Stimulated activated CD4-positive, alpha-beta T cell treated with anti-CD3 and anti-CD28 coated beads, Interleukin-4, amount 100 ng/mL, for 4 hours (primary cell): ENCODE results near the gene TBC1D24.

Source experiments
- DNase-seq, 2 experiments: peaks; one replicate each; pipeline ENCODE4 v3.0.0-alpha.2; 2020

Gene TBC1D24

GRCh38 chr16:2500430-2500917 is 25.5 kb downstream of the TBC1D24 start:
- no peak for DNase-seq

- peak; percentile 67 to 78 for DNase-seq
Measured at GRCh38 chr16:2500918-2501750, 26.2 kb downstream of the TBC1D24 start.

- DNase-seq, result no peak
Measured at GRCh38 chr16:2501946-2502895, 27.3 kb downstream of the TBC1D24 start.

GRCh38 chr16:2505695-2506094 is 30.8 kb downstream of the TBC1D24 start:
- DNase-seq, result no peak

GRCh38 chr16:2507052-2507659 is 32.2 kb downstream of the TBC1D24 start:
- no peak for DNase-seq

GRCh38 chr16:2507665-2508064 is 32.7 kb downstream of the TBC1D24 start:
- DNase-seq, result no peak

- DNase-seq, result no peak
Measured at GRCh38 chr16:2508722-2509400, 33.9 kb downstream of the TBC1D24 start.

GRCh38 chr16:2511128-2511800 is 36.3 kb downstream of the TBC1D24 start:
- no peak for DNase-seq

- DNase-seq, result no peak
Measured at GRCh38 chr16:2511996-2512734, 37.2 kb downstream of the TBC1D24 start.

- DNase-seq, result no peak
Measured at GRCh38 chr16:2512735-2513404, 37.9 kb downstream of the TBC1D24 start.

GRCh38 chr16:2513405-2514332 is 38.7 kb downstream of the TBC1D24 start, which contains the start of gene ATP6V0C:
Gene ATP6V0C, plus strand, starts transcription at chr16:2513952. Its CDS starts 152 bp downstream, at chr16:2514104.
- DNase-seq, result peak; percentile 86 to 90

GRCh38 chr16:2514333-2515179 is 39.6 kb downstream of the TBC1D24 start:
- DNase-seq, result peak; percentile 30 to 37

GRCh38 chr16:2515180-2515851 is 40.4 kb downstream of the TBC1D24 start:
- DNase-seq, result no peak

- no peak for DNase-seq
Measured at GRCh38 chr16:2516391-2517240, 41.7 kb downstream of the TBC1D24 start.

- no peak for DNase-seq
Measured at GRCh38 chr16:2517954-2518605, 43.2 kb downstream of the TBC1D24 start.
